Measurements from ENCODE around the gene NCAPD3. TPM values are rescaled to one million over a fixed set of nuclear protein-coding genes. Genes with fewer than 3 reads are reported as not detected.

Gene NCAPD3
- total and polyA plus RNA-seq, 2 of the 13 experiments (the other 11 are each of a cell fraction or from before 2014, with no cell fraction given): 20.7 to 25.6 TPM

DNA sequence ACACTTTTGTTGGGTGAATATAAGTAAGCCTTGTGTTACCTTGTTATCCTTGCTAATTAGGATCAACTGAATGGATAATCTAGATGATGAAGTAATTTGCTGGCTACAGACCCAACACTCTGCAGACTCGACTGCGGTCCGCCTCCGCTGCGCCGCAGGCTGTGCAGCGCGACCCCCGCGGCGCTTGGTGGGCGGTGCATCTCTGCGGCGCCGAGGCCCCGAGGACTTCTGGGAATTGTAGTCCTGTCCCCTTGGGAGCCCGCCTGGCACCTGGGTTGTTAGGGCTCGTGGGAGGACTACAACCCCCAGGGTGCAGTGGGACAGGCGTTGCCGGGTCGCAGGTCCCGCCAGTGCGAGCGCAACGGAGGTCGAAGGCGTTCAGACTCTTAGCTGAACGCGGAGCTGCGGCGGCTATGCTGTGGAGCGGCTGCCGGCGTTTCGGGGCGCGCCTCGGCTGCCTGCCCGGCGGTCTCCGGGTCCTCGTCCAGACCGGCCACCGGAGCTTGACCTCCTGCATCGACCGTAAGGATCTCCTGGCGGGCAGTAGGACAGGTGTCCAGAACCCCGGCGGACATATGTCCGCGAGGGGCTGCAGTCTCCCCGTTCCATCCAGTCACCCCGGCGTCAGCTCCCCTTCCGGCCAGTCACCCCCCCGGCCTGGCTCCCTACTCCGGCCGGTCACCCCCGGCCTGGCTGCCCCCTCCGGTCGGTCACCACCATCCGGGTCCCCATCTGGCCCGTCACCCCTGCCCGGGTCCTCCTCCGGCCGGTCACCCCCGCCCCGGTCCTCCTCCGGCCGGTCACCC, 29.6 kb upstream of the NCAPD3 start, which contains the start of the genes ACAD8 and THYN1 (continued):
- TF ChIP-seq KLF12 (CRISPR knock-in tag; IDR thresholded peaks at IDR 0.05; ENCODE audit: borderline replicate concordance) (peak; percentile 95), ZBTB7B (CRISPR knock-in tag; IDR thresholded peaks at IDR 0.05) (peak; percentile 97), TBP (CRISPR knock-in tag; IDR thresholded peaks at IDR 0.05) (no peak), ZNF501 (CRISPR knock-in tag; IDR thresholded peaks at IDR 0.05) (peak; percentile 83), ATAD3A (CRISPR knock-in tag; IDR thresholded peaks at IDR 0.05) (no peak), ZNF605 (CRISPR knock-in tag; IDR thresholded peaks at IDR 0.05) (peak; percentile 82; the same call in 1 of the 2 replicates), NFE2 (CRISPR knock-in tag; IDR thresholded peaks at IDR 0.05) (no peak), ATF1 (CRISPR knock-in tag; IDR thresholded peaks at IDR 0.05) (peak; percentile 65), ZNF225 (CRISPR knock-in tag; IDR thresholded peaks at IDR 0.05) (no peak), NFIC (IDR thresholded peaks at IDR 0.05; ENCODE audit: low read length) (no peak), RNF2 (conservative IDR thresholded peaks at IDR 0.05; ENCODE audit: low read depth) (no peak)
- TF ChIP-seq, protein P1, sequence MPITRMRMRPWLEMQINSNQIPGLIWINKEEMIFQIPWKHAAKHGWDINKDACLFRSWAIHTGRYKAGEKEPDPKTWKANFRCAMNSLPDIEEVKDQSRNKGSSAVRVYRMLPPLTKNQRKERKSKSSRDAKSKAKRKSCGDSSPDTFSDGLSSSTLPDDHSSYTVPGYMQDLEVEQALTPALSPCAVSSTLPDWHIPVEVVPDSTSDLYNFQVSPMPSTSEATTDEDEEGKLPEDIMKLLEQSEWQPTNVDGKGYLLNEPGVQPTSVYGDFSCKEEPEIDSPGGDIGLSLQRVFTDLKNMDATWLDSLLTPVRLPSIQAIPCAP (CRISPR knock-in tag; IDR thresholded peaks at IDR 0.05; ENCODE audit: low read depth): no peak
- TF ChIP-seq, protein P2, sequence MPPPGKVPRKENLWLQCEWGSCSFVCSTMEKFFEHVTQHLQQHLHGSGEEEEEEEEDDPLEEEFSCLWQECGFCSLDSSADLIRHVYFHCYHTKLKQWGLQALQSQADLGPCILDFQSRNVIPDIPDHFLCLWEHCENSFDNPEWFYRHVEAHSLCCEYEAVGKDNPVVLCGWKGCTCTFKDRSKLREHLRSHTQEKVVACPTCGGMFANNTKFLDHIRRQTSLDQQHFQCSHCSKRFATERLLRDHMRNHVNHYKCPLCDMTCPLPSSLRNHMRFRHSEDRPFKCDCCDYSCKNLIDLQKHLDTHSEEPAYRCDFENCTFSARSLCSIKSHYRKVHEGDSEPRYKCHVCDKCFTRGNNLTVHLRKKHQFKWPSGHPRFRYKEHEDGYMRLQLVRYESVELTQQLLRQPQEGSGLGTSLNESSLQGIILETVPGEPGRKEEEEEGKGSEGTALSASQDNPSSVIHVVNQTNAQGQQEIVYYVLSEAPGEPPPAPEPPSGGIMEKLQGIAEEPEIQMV (CRISPR knock-in tag; IDR thresholded peaks at IDR 0.05; ENCODE audit: low read depth): peak; percentile 89
- TF ChIP-seq, protein P3, sequence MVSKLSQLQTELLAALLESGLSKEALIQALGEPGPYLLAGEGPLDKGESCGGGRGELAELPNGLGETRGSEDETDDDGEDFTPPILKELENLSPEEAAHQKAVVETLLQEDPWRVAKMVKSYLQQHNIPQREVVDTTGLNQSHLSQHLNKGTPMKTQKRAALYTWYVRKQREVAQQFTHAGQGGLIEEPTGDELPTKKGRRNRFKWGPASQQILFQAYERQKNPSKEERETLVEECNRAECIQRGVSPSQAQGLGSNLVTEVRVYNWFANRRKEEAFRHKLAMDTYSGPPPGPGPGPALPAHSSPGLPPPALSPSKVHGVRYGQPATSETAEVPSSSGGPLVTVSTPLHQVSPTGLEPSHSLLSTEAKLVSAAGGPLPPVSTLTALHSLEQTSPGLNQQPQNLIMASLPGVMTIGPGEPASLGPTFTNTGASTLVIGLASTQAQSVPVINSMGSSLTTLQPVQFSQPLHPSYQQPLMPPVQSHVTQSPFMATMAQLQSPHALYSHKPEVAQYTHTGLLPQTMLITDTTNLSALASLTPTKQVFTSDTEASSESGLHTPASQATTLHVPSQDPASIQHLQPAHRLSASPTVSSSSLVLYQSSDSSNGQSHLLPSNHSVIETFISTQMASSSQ (IDR thresholded peaks at IDR 0.05; ENCODE audit: low read depth): no peak
- TF ChIP-seq, protein P3 (CRISPR knock-in tag; IDR thresholded peaks at IDR 0.05; ENCODE audit: borderline replicate concordance): peak; percentile 36; the same call in 1 of the 2 replicates
- TF ChIP-seq, protein P4, sequence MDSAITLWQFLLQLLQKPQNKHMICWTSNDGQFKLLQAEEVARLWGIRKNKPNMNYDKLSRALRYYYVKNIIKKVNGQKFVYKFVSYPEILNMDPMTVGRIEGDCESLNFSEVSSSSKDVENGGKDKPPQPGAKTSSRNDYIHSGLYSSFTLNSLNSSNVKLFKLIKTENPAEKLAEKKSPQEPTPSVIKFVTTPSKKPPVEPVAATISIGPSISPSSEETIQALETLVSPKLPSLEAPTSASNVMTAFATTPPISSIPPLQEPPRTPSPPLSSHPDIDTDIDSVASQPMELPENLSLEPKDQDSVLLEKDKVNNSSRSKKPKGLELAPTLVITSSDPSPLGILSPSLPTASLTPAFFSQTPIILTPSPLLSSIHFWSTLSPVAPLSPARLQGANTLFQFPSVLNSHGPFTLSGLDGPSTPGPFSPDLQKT (CRISPR knock-in tag; IDR thresholded peaks at IDR 0.05; ENCODE audit: borderline replicate concordance): no peak
- TF ChIP-seq, protein P5, sequence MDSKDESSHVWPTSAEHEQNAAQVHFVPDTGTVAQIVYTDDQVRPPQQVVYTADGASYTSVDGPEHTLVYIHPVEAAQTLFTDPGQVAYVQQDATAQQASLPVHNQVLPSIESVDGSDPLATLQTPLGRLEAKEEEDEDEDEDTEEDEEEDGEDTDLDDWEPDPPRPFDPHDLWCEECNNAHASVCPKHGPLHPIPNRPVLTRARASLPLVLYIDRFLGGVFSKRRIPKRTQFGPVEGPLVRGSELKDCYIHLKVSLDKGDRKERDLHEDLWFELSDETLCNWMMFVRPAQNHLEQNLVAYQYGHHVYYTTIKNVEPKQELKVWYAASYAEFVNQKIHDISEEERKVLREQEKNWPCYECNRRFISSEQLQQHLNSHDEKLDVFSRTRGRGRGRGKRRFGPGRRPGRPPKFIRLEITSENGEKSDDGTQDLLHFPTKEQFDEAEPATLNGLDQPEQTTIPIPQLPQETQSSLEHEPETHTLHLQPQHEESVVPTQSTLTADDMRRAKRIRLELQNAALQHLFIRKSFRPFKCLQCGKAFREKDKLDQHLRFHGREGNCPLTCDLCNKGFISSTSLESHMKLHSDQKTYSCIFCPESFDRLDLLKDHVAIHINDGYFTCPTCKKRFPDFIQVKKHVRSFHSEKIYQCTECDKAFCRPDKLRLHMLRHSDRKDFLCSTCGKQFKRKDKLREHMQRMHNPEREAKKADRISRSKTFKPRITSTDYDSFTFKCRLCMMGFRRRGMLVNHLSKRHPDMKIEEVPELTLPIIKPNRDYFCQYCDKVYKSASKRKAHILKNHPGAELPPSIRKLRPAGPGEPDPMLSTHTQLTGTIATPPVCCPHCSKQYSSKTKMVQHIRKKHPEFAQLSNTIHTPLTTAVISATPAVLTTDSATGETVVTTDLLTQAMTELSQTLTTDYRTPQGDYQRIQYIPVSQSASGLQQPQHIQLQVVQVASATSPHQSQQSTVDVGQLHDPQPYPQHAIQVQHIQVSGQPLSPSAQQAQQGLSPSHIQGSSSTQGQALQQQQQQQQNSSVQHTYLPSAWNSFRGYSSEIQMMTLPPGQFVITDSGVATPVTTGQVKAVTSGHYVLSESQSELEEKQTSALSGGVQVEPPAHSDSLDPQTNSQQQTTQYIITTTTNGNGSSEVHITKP (CRISPR knock-in tag; IDR thresholded peaks at IDR 0.05; ENCODE audit: low read depth): peak; percentile 50; the same call in 1 of the 2 replicates
